HG03095 (cell line): ENCODE data around the gene USP3.
"Not testable (repeated sequence)": the region's sequence is repeated elsewhere in the genome, so short reads cannot be mapped to it uniquely, and the experiment has no call there.

Experiments
- ATAC-seq: cut with Tn5 transposase; IDR thresholded peaks from one replicate; pipeline ENCODE4 v1.9.1; 2021; ENCODE audit warnings: moderate library complexity; ENCODE audit not compliant: unreplicated experiment

Gene USP3

GRCh38 chr15:63509955-63510940 lies 5.9 kb downstream of the USP3 start:
- no peak for ATAC-seq

- no peak for ATAC-seq
These were observed 7.8 kb downstream of the USP3 start for GRCh38 chr15:63512148-63512547.

GRCh38 chr15:63513271-63513670 lies 8.9 kb downstream of the USP3 start:
- ATAC-seq, result no peak

GRCh38 chr15:63513728-63514127 lies 9.3 kb downstream of the USP3 start:
- no peak for ATAC-seq

GRCh38 chr15:63514531-63514943 lies 10.1 kb downstream of the USP3 start:
- no peak for ATAC-seq

- ATAC-seq, result no peak
These were observed 12.8 kb downstream of the USP3 start for GRCh38 chr15:63517202-63517601.

- no peak for ATAC-seq
These were observed 13.2 kb downstream of the USP3 start for GRCh38 chr15:63517628-63518027.

GRCh38 chr15:63519041-63519440 lies 14.6 kb downstream of the USP3 start:
- no peak for ATAC-seq

GRCh38 chr15:63519548-63520178 lies 15.3 kb downstream of the USP3 start:
- no peak for ATAC-seq

GRCh38 chr15:63520462-63520861 lies 16.1 kb downstream of the USP3 start:
- ATAC-seq, result not testable (repeated sequence)

GRCh38 chr15:63522225-63522578 lies 17.8 kb downstream of the USP3 start:
- ATAC-seq, result no peak

- no peak for ATAC-seq
These were observed 19.1 kb downstream of the USP3 start for GRCh38 chr15:63523306-63523990.

GRCh38 chr15:63524316-63525015 lies 20.1 kb downstream of the USP3 start:
- no peak for ATAC-seq

- no peak for ATAC-seq
These were observed 22.0 kb downstream of the USP3 start for GRCh38 chr15:63526401-63526800.

GRCh38 chr15:63528138-63528659 lies 23.8 kb downstream of the USP3 start:
- ATAC-seq, result no peak

GRCh38 chr15:63530235-63530634 lies 25.8 kb downstream of the USP3 start:
- no peak for ATAC-seq

GRCh38 chr15:63530752-63531299 lies 26.4 kb downstream of the USP3 start:
- ATAC-seq, result no peak

GRCh38 chr15:63531586-63531985 lies 27.2 kb downstream of the USP3 start:
- no peak for ATAC-seq

- ATAC-seq, result no peak
These were observed 27.9 kb downstream of the USP3 start for GRCh38 chr15:63532307-63532744.

- ATAC-seq, result not testable (repeated sequence)
These were observed 30.5 kb downstream of the USP3 start for GRCh38 chr15:63534888-63535287.
